Neural progenitor cell (in vitro differentiated cells): Measurements from ENCODE around the gene MRTFB.

Source experiments
- CTCF ChIP-seq: fragments of 200-600 bp; sonication (generic); IDR thresholded peaks from 2 replicates; pipeline ENCODE4 v1.5.1; 2017; ENCODE audit warnings: antibody characterized with exemption, mild to moderate bottlenecking
- EZH2 ChIP-seq: fragments of 200-600 bp; sonication (generic); IDR thresholded peaks from 2 replicates; pipeline ENCODE4 v1.6.1; 2017; ENCODE audit warnings: antibody characterized with exemption, mild to moderate bottlenecking, moderate library complexity
- EZH2phosphoT487 ChIP-seq: fragments of 200-600 bp; sonication (generic); IDR thresholded peaks from 2 replicates; pipeline ENCODE4 v1.6.1; 2017; ENCODE audit warnings: antibody characterized with exemption

- TF ChIP-seq CTCF (no peak), EZH2 (no peak), EZH2phosphoT487 (no peak)
These were observed 140.9 kb downstream of the MRTFB start for GRCh38 chr16:14211856-14212543.
